ENCODE measurements around the gene EME2.

EME2 gene

GRCh38 chr16:1754204-1754603 lies 18.4 kb upstream of the EME2 start:
- no peak overlapping the region for H3K4me3 ChIP-seq (replicated peaks; ENCODE audit: low read depth, low read length)
- no peak for TF ChIP-seq CTCF (IDR thresholded peaks at IDR 0.05; ENCODE audit: low read length, missing control alignments)
- no peak for DNase-seq (ENCODE audit: low read depth)

- no peak for DNase-seq (ENCODE audit: low read depth)
- no peak for TF ChIP-seq CTCF (IDR thresholded peaks at IDR 0.05; ENCODE audit: low read length, missing control alignments)
- H3K4me3 ChIP-seq (replicated peaks; ENCODE audit: low read depth, low read length): no peak overlapping the region
These were observed 14.7 kb upstream of the EME2 start for GRCh38 chr16:1757714-1758461.

GRCh38 chr16:1758923-1759322 lies 13.7 kb upstream of the EME2 start:
- H3K4me3 ChIP-seq (replicated peaks; ENCODE audit: low read depth, low read length): no peak overlapping the region
- DNase-seq (ENCODE audit: low read depth): no peak

GRCh38 chr16:1759511-1759910 lies 13.1 kb upstream of the EME2 start:
- no peak for TF ChIP-seq CTCF (IDR thresholded peaks at IDR 0.05; ENCODE audit: low read length, missing control alignments)
- H3K4me3 ChIP-seq (replicated peaks; ENCODE audit: low read depth, low read length): no peak overlapping the region
- DNase-seq (ENCODE audit: low read depth): no peak

More at GRCh38 chr16:1758923-1759322, 13.7 kb upstream of the EME2 start:
- TF ChIP-seq CTCF (IDR thresholded peaks at IDR 0.05; ENCODE audit: low read length, missing control alignments): no peak

- no peak overlapping the region for H3K4me3 ChIP-seq (replicated peaks; ENCODE audit: low read depth, low read length)
- TF ChIP-seq CTCF (IDR thresholded peaks at IDR 0.05; ENCODE audit: low read length, missing control alignments): no peak
- DNase-seq (ENCODE audit: low read depth): no peak
These were observed 11.7 kb upstream of the EME2 start for GRCh38 chr16:1760911-1761310.

- TF ChIP-seq CTCF (IDR thresholded peaks at IDR 0.05; ENCODE audit: low read length, missing control alignments): no peak
- no peak overlapping the region for H3K4me3 ChIP-seq (replicated peaks; ENCODE audit: low read depth, low read length)
- no peak for DNase-seq (ENCODE audit: low read depth)
These were observed 10.9 kb upstream of the EME2 start for GRCh38 chr16:1761751-1762150.

All from fibroblast of pulmonary artery (primary cell).